ENCODE results near the gene DENND4A. TPM values are rescaled to one million over a fixed set of nuclear protein-coding genes. Genes with fewer than 3 reads are reported as not detected.

The DENND4A gene
- total RNA-seq, 6 experiments from 2014 or later: 15.8 to 19.4 (median 17.1) TPM

DNA sequence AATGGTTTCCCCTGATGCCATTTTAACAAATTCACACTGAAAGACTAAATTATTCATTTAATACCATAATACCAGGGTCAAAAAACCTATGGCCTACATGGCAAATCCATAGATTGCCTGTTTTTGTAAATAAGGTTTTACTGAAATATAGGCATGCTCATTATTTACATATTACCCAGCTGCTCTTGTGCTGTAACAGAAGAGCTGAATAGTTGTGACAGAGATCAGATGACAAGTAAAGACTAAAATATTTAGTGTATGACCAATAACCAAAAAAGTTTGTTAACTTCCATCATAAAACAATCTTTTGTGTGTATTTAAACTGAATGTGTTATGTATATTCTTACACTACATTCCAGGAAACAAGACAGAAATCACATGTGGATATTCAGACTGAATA, 60.2 kb downstream of the DENND4A start:
- peaks cover 14% of the 10 kb centered on the region for H3K4me1 Mint-ChIP-seq (ENCODE audit: low read depth)
- no peak for DNase-seq
- H3K27me3 Mint-ChIP-seq (ENCODE audit: insufficient read depth): no peaks in the 10 kb centered on the region
- H3K4me3 Mint-ChIP-seq: no peak overlapping the region
- H3K36me3 Mint-ChIP-seq (ENCODE audit: low read depth): peaks cover 12% of the 10 kb centered on the region
- H3K27ac Mint-ChIP-seq: peak overlapping the region; percentile 2; the same call in 1 of the 2 replicates
- TF ChIP-seq CTCF (IDR thresholded peaks at IDR 0.05): no peak
- no peaks in the 10 kb centered on the region for H3K9me3 Mint-ChIP-seq

GRCh38 chr15:65730549-65731172, 61.4 kb downstream of the DENND4A start:
- H3K27ac Mint-ChIP-seq: no peak overlapping the region
- TF ChIP-seq CTCF (IDR thresholded peaks at IDR 0.05): no peak
- H3K4me1 Mint-ChIP-seq (ENCODE audit: low read depth): peaks cover 14% of the 10 kb centered on the region
- H3K27me3 Mint-ChIP-seq (ENCODE audit: insufficient read depth): no peaks in the 10 kb centered on the region
- no peaks in the 10 kb centered on the region for H3K9me3 Mint-ChIP-seq
- no peak overlapping the region for H3K4me3 Mint-ChIP-seq
- peaks cover 12% of the 10 kb centered on the region for H3K36me3 Mint-ChIP-seq (ENCODE audit: low read depth)
- no peak for DNase-seq

GRCh38 chr15:65724464-65725215, 67.5 kb downstream of the DENND4A start:
- Mint-ChIP-seq H3K36me3 (ENCODE audit: low read depth) (peaks cover 6% of the 10 kb centered on the region), H3K27me3 (ENCODE audit: insufficient read depth) (no peaks in the 10 kb centered on the region), H3K4me3 (no peak overlapping the region), H3K4me1 (ENCODE audit: low read depth) (no peaks in the 10 kb centered on the region), H3K9me3 (no peaks in the 10 kb centered on the region), H3K27ac (no peak overlapping the region)
- DNase-seq: no peak
- TF ChIP-seq CTCF (IDR thresholded peaks at IDR 0.05): no peak

DNA sequence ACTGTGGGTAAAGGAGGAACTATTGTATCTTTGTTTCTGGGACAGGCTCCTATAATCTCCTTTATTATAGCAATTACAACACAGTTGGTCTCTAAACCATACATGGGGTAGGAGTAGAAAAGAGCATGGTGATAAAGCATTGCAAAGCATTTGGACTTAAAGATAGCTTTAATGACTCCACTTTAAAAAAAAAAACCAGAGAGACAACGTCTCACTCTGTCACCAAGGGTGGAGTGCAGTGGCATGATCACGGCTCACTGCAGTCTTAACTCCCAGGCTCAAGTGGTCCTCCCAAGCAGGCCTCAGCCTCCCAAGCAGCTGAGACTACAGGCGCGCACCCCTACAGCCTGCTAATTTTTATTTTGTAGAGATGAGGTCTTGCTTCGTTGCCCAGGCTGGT, 68.2 kb downstream of the DENND4A start:
- no peak for TF ChIP-seq CTCF (IDR thresholded peaks at IDR 0.05)
- Mint-ChIP-seq H3K36me3 (ENCODE audit: low read depth) (peaks cover 3% of the 10 kb centered on the region), H3K27me3 (ENCODE audit: insufficient read depth) (no peaks in the 10 kb centered on the region), H3K27ac (no peak overlapping the region), H3K4me1 (ENCODE audit: low read depth) (no peaks in the 10 kb centered on the region), H3K4me3 (no peak overlapping the region), H3K9me3 (no peaks in the 10 kb centered on the region)
- no peak for DNase-seq

DNA sequence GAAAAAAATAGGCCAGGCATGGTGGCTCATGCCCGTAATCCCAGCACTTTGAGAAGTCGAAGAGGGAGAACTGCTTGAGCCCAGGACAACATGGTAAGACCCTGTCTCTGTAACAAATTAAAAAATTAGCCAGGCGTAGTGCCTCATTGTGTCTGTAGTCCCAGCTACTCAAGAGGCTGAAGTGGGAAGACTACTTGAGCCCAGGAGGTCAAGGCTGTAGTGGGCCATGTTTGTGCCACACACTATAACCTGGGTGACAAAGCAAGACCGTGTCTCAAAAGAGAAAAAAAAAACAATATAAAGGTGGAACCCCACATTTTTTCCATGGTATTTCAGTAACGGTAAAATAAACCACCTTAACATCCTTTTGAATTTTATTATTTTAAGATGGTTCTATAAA, 69.9 kb downstream of the DENND4A start:
- H3K27ac Mint-ChIP-seq: no peak overlapping the region
- H3K27me3 Mint-ChIP-seq (ENCODE audit: insufficient read depth): no peaks in the 10 kb centered on the region
- peaks cover 9% of the 10 kb centered on the region for H3K36me3 Mint-ChIP-seq (ENCODE audit: low read depth)
- H3K9me3 Mint-ChIP-seq: no peaks in the 10 kb centered on the region
- no peak for DNase-seq
- TF ChIP-seq CTCF (IDR thresholded peaks at IDR 0.05): no peak
- no peaks in the 10 kb centered on the region for H3K4me1 Mint-ChIP-seq (ENCODE audit: low read depth)
- H3K4me3 Mint-ChIP-seq: no peak overlapping the region

All from HFFc6 (cell line).